ENCODE data around the gene ABCC12.

GRCh38 chr16:48129926-48130325 lies 25.9 kb downstream of the ABCC12 start:
- TF ChIP-seq EZH2 (IDR thresholded peaks at IDR 0.05) = no peak
- TF ChIP-seq POLR2AphosphoS5 (IDR thresholded peaks at IDR 0.05; ENCODE audit: borderline replicate concordance, low read depth, low read length) = no peak
